Measurements from ENCODE around the gene ZP4.

ZP4 gene

GRCh38 chr1:237841485-237841884, 49.2 kb downstream of the ZP4 start:
- Histone ChIP-seq H3K4me3 (ENCODE audit: low read depth, low read length) (no peak overlapping the region), H3K36me3 (replicated peaks) (no peaks in the 10 kb centered on the region), H3K27ac (no peak overlapping the region), H3K27me3 (replicated peaks) (no peaks in the 10 kb centered on the region)
- TF ChIP-seq, protein P1, sequence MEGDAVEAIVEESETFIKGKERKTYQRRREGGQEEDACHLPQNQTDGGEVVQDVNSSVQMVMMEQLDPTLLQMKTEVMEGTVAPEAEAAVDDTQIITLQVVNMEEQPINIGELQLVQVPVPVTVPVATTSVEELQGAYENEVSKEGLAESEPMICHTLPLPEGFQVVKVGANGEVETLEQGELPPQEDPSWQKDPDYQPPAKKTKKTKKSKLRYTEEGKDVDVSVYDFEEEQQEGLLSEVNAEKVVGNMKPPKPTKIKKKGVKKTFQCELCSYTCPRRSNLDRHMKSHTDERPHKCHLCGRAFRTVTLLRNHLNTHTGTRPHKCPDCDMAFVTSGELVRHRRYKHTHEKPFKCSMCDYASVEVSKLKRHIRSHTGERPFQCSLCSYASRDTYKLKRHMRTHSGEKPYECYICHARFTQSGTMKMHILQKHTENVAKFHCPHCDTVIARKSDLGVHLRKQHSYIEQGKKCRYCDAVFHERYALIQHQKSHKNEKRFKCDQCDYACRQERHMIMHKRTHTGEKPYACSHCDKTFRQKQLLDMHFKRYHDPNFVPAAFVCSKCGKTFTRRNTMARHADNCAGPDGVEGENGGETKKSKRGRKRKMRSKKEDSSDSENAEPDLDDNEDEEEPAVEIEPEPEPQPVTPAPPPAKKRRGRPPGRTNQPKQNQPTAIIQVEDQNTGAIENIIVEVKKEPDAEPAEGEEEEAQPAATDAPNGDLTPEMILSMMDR (IDR thresholded peaks at IDR 0.05; ENCODE audit: low read depth, low read length, missing control alignments) = no peak
- in situ Hi-C loops (cut with HindIII; ENCODE audit: low pct_ligation_motif_present, low sequenced_read_pairs) = no loop called here
- DNase-seq = no peak

DNA sequence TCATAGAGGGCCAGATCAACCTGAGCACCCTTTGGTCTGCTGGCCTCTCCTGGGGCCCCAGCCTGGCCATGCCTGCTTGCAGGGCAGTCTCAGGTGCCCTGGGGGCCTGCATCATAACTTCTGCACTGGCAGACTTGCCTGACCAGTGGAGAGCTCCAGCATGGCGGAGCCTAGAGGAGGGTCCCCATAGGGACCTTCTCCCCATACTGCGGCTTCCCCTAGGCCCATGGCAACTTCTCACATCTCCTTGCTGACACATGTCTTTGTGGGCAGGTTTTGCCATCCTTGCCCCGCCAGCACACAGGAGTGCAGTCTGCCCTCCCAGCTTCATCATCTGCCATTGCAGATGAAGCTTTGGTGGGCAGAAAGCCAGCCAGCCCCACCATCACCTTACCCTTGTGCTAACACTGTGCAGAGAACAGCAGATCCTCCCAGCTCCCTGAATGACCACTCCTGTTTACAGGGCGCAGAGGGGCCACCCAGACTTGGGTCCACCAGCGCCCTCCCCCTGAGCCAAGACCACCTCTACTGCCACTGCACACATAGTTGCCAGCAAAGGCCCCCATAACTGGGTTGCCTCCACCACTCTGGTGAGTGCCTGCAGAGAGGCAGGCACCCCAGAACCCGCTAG, 51.7 kb downstream of the ZP4 start:
- H3K36me3 ChIP-seq (replicated peaks) = no peaks in the 10 kb centered on the region
- no peak overlapping the region for H3K27ac ChIP-seq
- in situ Hi-C loops (cut with HindIII; ENCODE audit: low pct_ligation_motif_present, low sequenced_read_pairs) = no loop called here
- TF ChIP-seq, protein P1 (IDR thresholded peaks at IDR 0.05; ENCODE audit: low read depth, low read length, missing control alignments) = no peak
- H3K27me3 ChIP-seq (replicated peaks) = no peaks in the 10 kb centered on the region
- H3K4me3 ChIP-seq (ENCODE audit: low read depth, low read length) = no peak overlapping the region
- DNase-seq = no peak

GRCh38 chr1:237838320-237838719, 52.4 kb downstream of the ZP4 start:
- in situ Hi-C loops (cut with HindIII; ENCODE audit: low pct_ligation_motif_present, low sequenced_read_pairs) = no loop called here
- Histone ChIP-seq H3K27ac (no peak overlapping the region), H3K4me3 (ENCODE audit: low read depth, low read length) (no peak overlapping the region), H3K36me3 (replicated peaks) (no peaks in the 10 kb centered on the region), H3K27me3 (replicated peaks) (no peaks in the 10 kb centered on the region)
- TF ChIP-seq, protein P1 (IDR thresholded peaks at IDR 0.05; ENCODE audit: low read depth, low read length, missing control alignments) = no peak
- DNase-seq = no peak

DNA sequence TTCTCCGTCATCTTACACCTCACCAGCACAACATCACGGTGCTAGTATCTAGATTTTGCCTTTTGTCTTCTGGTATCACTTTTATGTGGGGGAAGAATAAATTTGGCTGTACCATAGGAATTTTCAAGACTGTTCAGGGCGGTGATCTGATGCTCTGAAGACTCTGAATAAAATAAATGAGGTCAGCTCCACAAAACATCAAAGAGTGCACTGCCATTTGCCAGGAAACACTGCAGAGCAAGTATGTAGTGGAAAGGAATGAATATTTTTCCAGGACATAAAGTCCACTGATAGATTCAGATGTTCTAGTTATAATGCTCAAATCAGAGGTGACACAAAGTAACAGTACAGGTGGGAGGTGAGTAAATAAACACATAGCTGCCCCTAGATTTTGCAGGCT, 56.3 kb downstream of the ZP4 start:
- H3K36me3 ChIP-seq (replicated peaks) = no peaks in the 10 kb centered on the region
- H3K4me3 ChIP-seq (ENCODE audit: low read depth, low read length) = no peak overlapping the region
- in situ Hi-C loops (cut with HindIII; ENCODE audit: low pct_ligation_motif_present, low sequenced_read_pairs) = no loop called here
- no peaks in the 10 kb centered on the region for H3K27me3 ChIP-seq (replicated peaks)
- TF ChIP-seq, protein P1 (IDR thresholded peaks at IDR 0.05; ENCODE audit: low read depth, low read length, missing control alignments) = no peak
- no peak overlapping the region for H3K27ac ChIP-seq
- no peak for DNase-seq

- Histone ChIP-seq H3K27me3 (replicated peaks) (no peaks in the 10 kb centered on the region), H3K27ac (no peak overlapping the region), H3K36me3 (replicated peaks) (no peaks in the 10 kb centered on the region), H3K4me3 (ENCODE audit: low read depth, low read length) (no peak overlapping the region)
- TF ChIP-seq, protein P1 (IDR thresholded peaks at IDR 0.05; ENCODE audit: low read depth, low read length, missing control alignments) = no peak
- in situ Hi-C loops (cut with HindIII; ENCODE audit: low pct_ligation_motif_present, low sequenced_read_pairs) = no loop called here
- DNase-seq = no peak
Observed at GRCh38 chr1:237834048-237834447, 56.7 kb downstream of the ZP4 start.

- Histone ChIP-seq H3K27me3 (replicated peaks) (no peaks in the 10 kb centered on the region), H3K4me3 (ENCODE audit: low read depth, low read length) (no peak overlapping the region), H3K36me3 (replicated peaks) (no peaks in the 10 kb centered on the region), H3K27ac (no peak overlapping the region)
- TF ChIP-seq, protein P1 (IDR thresholded peaks at IDR 0.05; ENCODE audit: low read depth, low read length, missing control alignments) = no peak
- in situ Hi-C loops (cut with HindIII; ENCODE audit: low pct_ligation_motif_present, low sequenced_read_pairs) = no loop called here
- DNase-seq = no peak
Observed at GRCh38 chr1:237832858-237833257, 57.9 kb downstream of the ZP4 start.
